Subcutaneous abdominal adipose tissue (tissue), 5 donors: ENCODE data around the gene GRSF1.
"Not testable (repeated sequence)": the region's sequence is repeated elsewhere in the genome, so short reads cannot be mapped to it uniquely, and the experiment has no call there.

Source experiments
- H3K27ac ChIP-seq: one replicate; pipeline ENCODE4 v1.7.0; 2013; ENCODE audit warnings: low read depth, mild to moderate bottlenecking, inconsistent platforms, low read length, moderate library complexity
- H3K27me3 ChIP-seq, 5 donors: one replicate each; pipeline ENCODE4 v1.7.0; 2013; ENCODE audit warnings: low read length in 5 of 5, inconsistent platforms in 1 of 5; ENCODE audit not compliant: control insufficient read depth in 5 of 5, insufficient read depth in 4 of 5
- H3K36me3 ChIP-seq, 5 donors: one replicate each; pipeline ENCODE4 v1.7.0; 2013; ENCODE audit warnings: low read length in 5 of 5; ENCODE audit not compliant: control insufficient read depth in 5 of 5, insufficient read depth in 5 of 5
- H3K4me1 ChIP-seq, 5 donors: one replicate each; pipeline ENCODE4 v1.7.0; 2013; ENCODE audit warnings: low read length in 5 of 5, mild to moderate bottlenecking in 3 of 5, moderate library complexity in 1 of 5; ENCODE audit not compliant: control insufficient read depth in 5 of 5, insufficient read depth in 5 of 5
- H3K4me3 ChIP-seq, 5 donors: one replicate each; pipeline ENCODE4 v1.7.0; 2013; ENCODE audit warnings: low read length in 5 of 5, low read depth in 1 of 5
- H3K9ac ChIP-seq, 5 donors: one replicate each; pipeline ENCODE4 v1.7.0; 2013; ENCODE audit warnings: low read length in 5 of 5, mild to moderate bottlenecking in 4 of 5, moderate library complexity in 3 of 5
- H3K9me3 ChIP-seq, 5 donors: one replicate each; pipeline ENCODE4 v1.7.0; 2013; ENCODE audit warnings: low read length in 5 of 5; ENCODE audit not compliant: control insufficient read depth in 5 of 5
- donor health status: healthy.
- donor health status: healthy.
- donor health status: healthy.
- donor health status: healthy.
- donor health status: healthy.

The GRSF1 gene

DNA sequence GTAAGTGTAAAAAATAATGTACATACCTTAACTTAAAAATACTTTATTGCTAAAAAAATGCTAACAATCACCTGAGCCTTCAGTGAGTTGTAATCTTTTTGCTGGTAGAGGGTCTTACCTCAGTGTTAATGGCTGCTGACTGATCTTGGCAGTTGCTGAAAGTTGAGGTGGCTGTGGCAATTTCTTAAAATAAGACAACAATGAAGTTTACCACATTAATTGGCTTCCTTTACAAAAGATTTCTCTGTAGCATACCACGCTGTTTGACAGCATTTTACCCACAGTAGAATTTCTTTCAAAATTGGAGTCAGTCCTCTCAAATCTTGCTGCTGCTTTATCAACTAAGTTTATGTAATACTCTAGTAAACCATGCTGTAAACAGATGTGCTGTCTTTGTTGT, 70.3 kb downstream of the GRSF1 start:
- not testable (repeated sequence) for H3K27me3 ChIP-seq, H3K4me3 ChIP-seq, H3K4me1 ChIP-seq, H3K27ac ChIP-seq, H3K9me3 ChIP-seq, H3K9ac ChIP-seq
- H3K36me3 ChIP-seq = peaks cover 28 to 46% (median 37%) of the 10 kb centered on the region in 5 donors

GRCh38 chr4:70768301-70768948, 71.3 kb downstream of the GRSF1 start:
- no peak overlapping the region for H3K4me3 ChIP-seq
- no peak overlapping the region for H3K9ac ChIP-seq
- peaks cover 0 to 3% (median 0%) of the 10 kb centered on the region in 5 donors for H3K4me1 ChIP-seq
- no peaks in the 10 kb centered on the region for H3K27me3 ChIP-seq
- no peaks in the 10 kb centered on the region for H3K9me3 ChIP-seq
- no peak overlapping the region for H3K27ac ChIP-seq
- peaks cover 33 to 50% (median 47%) of the 10 kb centered on the region in 5 donors for H3K36me3 ChIP-seq
